Measurements from ENCODE around the gene FRRS1L.

FRRS1L gene

GRCh38 chr9:109166771-109167601 lies at the start of gene FRRS1L:
TSS of gene FRRS1L (minus strand) at chr9:109167249. CDS start at chr9:109167138, 111 bp downstream.
- TF ChIP-seq GATA2 (IDR thresholded peaks at IDR 0.05; ENCODE audit: low read depth, low read length): no peak
- TF ChIP-seq GATA3 (IDR thresholded peaks at IDR 0.05; ENCODE audit: low read depth, low read length): no peak

- TF ChIP-seq GATA2 (IDR thresholded peaks at IDR 0.05; ENCODE audit: low read depth, low read length) (no peak), GATA3 (IDR thresholded peaks at IDR 0.05; ENCODE audit: low read depth, low read length) (no peak)
Observed at GRCh38 chr9:109214414-109214813, 47.4 kb upstream of the FRRS1L start.

GRCh38 chr9:109213285-109214121 lies 46.5 kb upstream of the FRRS1L start:
- TF ChIP-seq GATA2 (IDR thresholded peaks at IDR 0.05; ENCODE audit: low read depth, low read length): no peak
- TF ChIP-seq GATA3 (IDR thresholded peaks at IDR 0.05; ENCODE audit: low read depth, low read length): no peak

GRCh38 chr9:109212768-109213167 lies 45.7 kb upstream of the FRRS1L start:
- no peak for TF ChIP-seq GATA2 (IDR thresholded peaks at IDR 0.05; ENCODE audit: low read depth, low read length)
- TF ChIP-seq GATA3 (IDR thresholded peaks at IDR 0.05; ENCODE audit: low read depth, low read length): no peak

- TF ChIP-seq GATA3 (IDR thresholded peaks at IDR 0.05; ENCODE audit: low read depth, low read length) (no peak), GATA2 (IDR thresholded peaks at IDR 0.05; ENCODE audit: low read depth, low read length) (no peak)
Observed at GRCh38 chr9:109206670-109207069, 39.6 kb upstream of the FRRS1L start.

GRCh38 chr9:109205526-109205925 lies 38.5 kb upstream of the FRRS1L start:
- TF ChIP-seq GATA3 (IDR thresholded peaks at IDR 0.05; ENCODE audit: low read depth, low read length): no peak
- TF ChIP-seq GATA2 (IDR thresholded peaks at IDR 0.05; ENCODE audit: low read depth, low read length): no peak

GRCh38 chr9:109203761-109204360 lies 36.8 kb upstream of the FRRS1L start:
- TF ChIP-seq GATA3 (IDR thresholded peaks at IDR 0.05; ENCODE audit: low read depth, low read length) (no peak), GATA2 (IDR thresholded peaks at IDR 0.05; ENCODE audit: low read depth, low read length) (no peak)

GRCh38 chr9:109199676-109200075 lies 32.6 kb upstream of the FRRS1L start:
- TF ChIP-seq GATA2 (IDR thresholded peaks at IDR 0.05; ENCODE audit: low read depth, low read length): no peak
- TF ChIP-seq GATA3 (IDR thresholded peaks at IDR 0.05; ENCODE audit: low read depth, low read length): no peak

GRCh38 chr9:109198736-109199382 lies 31.8 kb upstream of the FRRS1L start:
- TF ChIP-seq GATA2 (IDR thresholded peaks at IDR 0.05; ENCODE audit: low read depth, low read length) (no peak), GATA3 (IDR thresholded peaks at IDR 0.05; ENCODE audit: low read depth, low read length) (no peak)

- TF ChIP-seq GATA3 (IDR thresholded peaks at IDR 0.05; ENCODE audit: low read depth, low read length) (no peak), GATA2 (IDR thresholded peaks at IDR 0.05; ENCODE audit: low read depth, low read length) (no peak)
Observed at GRCh38 chr9:109193974-109194556, 27.0 kb upstream of the FRRS1L start.

GRCh38 chr9:109192732-109193361 lies 25.8 kb upstream of the FRRS1L start:
- TF ChIP-seq GATA2 (IDR thresholded peaks at IDR 0.05; ENCODE audit: low read depth, low read length) (no peak), GATA3 (IDR thresholded peaks at IDR 0.05; ENCODE audit: low read depth, low read length) (no peak)

- TF ChIP-seq GATA3 (IDR thresholded peaks at IDR 0.05; ENCODE audit: low read depth, low read length) (no peak), GATA2 (IDR thresholded peaks at IDR 0.05; ENCODE audit: low read depth, low read length) (no peak)
Observed at GRCh38 chr9:109191746-109192145, 24.7 kb upstream of the FRRS1L start.

- no peak for TF ChIP-seq GATA2 (IDR thresholded peaks at IDR 0.05; ENCODE audit: low read depth, low read length)
- TF ChIP-seq GATA3 (IDR thresholded peaks at IDR 0.05; ENCODE audit: low read depth, low read length): no peak
Observed at GRCh38 chr9:109190151-109190550, 23.1 kb upstream of the FRRS1L start.
